ENCODE results near the gene MAST4.

GRCh38 chr5:66769030-66769733 lies 173.0 kb downstream of the MAST4 start:
- TF ChIP-seq CTCF (IDR thresholded peaks at IDR 0.05) (no peak), POLR2A (IDR thresholded peaks at IDR 0.05) (no peak), POLR2AphosphoS5 (IDR thresholded peaks at IDR 0.05) (no peak)
